Smooth muscle cell (in vitro differentiated cells): Measurements from ENCODE around the gene WDR76. TPM values are rescaled to one million over a fixed set of nuclear protein-coding genes. Genes with fewer than 3 reads are reported as not detected.

Experiments
- DNase-seq: peaks from one replicate; lab custom pipeline; 2025; ENCODE audit not compliant: unreplicated experiment; lab: John Stamatoyannopoulos, UW
- H2AFZ ChIP-seq: fragments of 200-600 bp; sonication (generic); 2 replicates; pipeline ENCODE4 v1.6.0; 2016; ENCODE audit warnings: antibody characterized with exemption, low read depth, mild to moderate bottlenecking
- H3F3A ChIP-seq: fragments of 200-600 bp; sonication (generic); 2 replicates; pipeline ENCODE4 v1.6.0; 2017; ENCODE audit warnings: antibody characterized with exemption, low read depth
- H3K27ac ChIP-seq: fragments of 200-600 bp; sonication (generic); 2 replicates; pipeline ENCODE4 v1.5.1; 2016; ENCODE audit warnings: low read depth, mild to moderate bottlenecking
- H3K27me3 ChIP-seq: fragments of 200-600 bp; sonication (generic); 2 replicates; pipeline ENCODE4 v1.6.1; 2016; ENCODE audit warnings: low read depth, mild to moderate bottlenecking
- H3K36me3 ChIP-seq: fragments of 200-600 bp; sonication (generic); 2 replicates; pipeline ENCODE4 v1.5.1; 2016; ENCODE audit warnings: low read depth
- H3K4me1 ChIP-seq: fragments of 200-600 bp; sonication (generic); 2 replicates; pipeline ENCODE4 v1.5.1; 2016; ENCODE audit warnings: low read depth
- H3K4me2 ChIP-seq: fragments of 200-600 bp; sonication (generic); 2 replicates; pipeline ENCODE4 v1.6.0; 2016; ENCODE audit warnings: mild to moderate bottlenecking
- H3K4me3 ChIP-seq: fragments of 200-600 bp; sonication (generic); 2 replicates; pipeline ENCODE4 v1.5.1; 2016; ENCODE audit warnings: mild to moderate bottlenecking
- H3K79me2 ChIP-seq: fragments of 200-600 bp; sonication (generic); 2 replicates; pipeline ENCODE4 v1.6.0; 2016; ENCODE audit warnings: low read depth, mild to moderate bottlenecking
- H3K9ac ChIP-seq: fragments of 200-600 bp; sonication (generic); 2 replicates; pipeline ENCODE4 v1.6.0; 2016; ENCODE audit warnings: low read depth
- H3K9me3 ChIP-seq: fragments of 200-600 bp; sonication (generic); replicated peaks from 2 replicates; pipeline ENCODE4 v1.5.1; 2016; ENCODE audit warnings: low read depth
- H4K20me1 ChIP-seq: fragments of 200-600 bp; sonication (generic); 2 replicates; pipeline ENCODE4 v1.6.0; 2016; ENCODE audit warnings: low read depth
- CTCF ChIP-seq: fragments of 200-600 bp; sonication (generic); IDR thresholded peaks from 2 replicates; pipeline ENCODE4 v1.5.1; 2017; ENCODE audit warnings: borderline replicate concordance, mild to moderate bottlenecking, antibody characterized with exemption; ENCODE audit not compliant: insufficient read depth, poor library complexity, severe bottlenecking
- WGBS: methylation state at CpG from one replicate; pipeline ENCODE4 v1.1.7; 2016; ENCODE audit warnings: low lambda C conversion rate; 5-methylcytosine and 5-hydroxymethylcytosine counted together
- polyA plus RNA-seq: library from polyadenylated mRNA; unstranded; fragments of >200 nt; fragmentation: Nextera tagmentation; extraction: Ambion mirVana; gene quantifications from 2 replicates; pipeline ENCODE4 v1.2.1, GENCODE V29; 2016
- total RNA-seq: library from RNA; depleted of rRNA; stranded (reverse); fragments of >200 nt; gene quantifications from 2 replicates; pipeline ENCODE4 v1.2.3, GENCODE V29; 2014

WDR76 gene
- total and polyA plus RNA-seq, 2 experiments from 2014 or later, result 3.4 to 9.8 TPM

GRCh38 chr15:43789409-43789808 is 37.4 kb upstream of the WDR76 start:
- Histone ChIP-seq H3K36me3 (no peaks in the 10 kb centered on the region), H3K27ac (no peak overlapping the region), H3K4me3 (no peak overlapping the region), H3F3A (peaks cover 5% of the 10 kb centered on the region), H2AFZ (no peak overlapping the region), H3K27me3 (no peaks in the 10 kb centered on the region), H3K4me1 (peaks cover 13% of the 10 kb centered on the region), H3K79me2 (peaks cover 23% of the 10 kb centered on the region), H3K4me2 (no peak overlapping the region), H3K9ac (no peak overlapping the region), H3K9me3 (no peaks in the 10 kb centered on the region), H4K20me1 (peaks cover 19% of the 10 kb centered on the region)
- DNase-seq, result no peak
- TF ChIP-seq CTCF, result no peak
- WGBS, result 94% methylated on average over 3 of the region's 3 CpGs

DNA sequence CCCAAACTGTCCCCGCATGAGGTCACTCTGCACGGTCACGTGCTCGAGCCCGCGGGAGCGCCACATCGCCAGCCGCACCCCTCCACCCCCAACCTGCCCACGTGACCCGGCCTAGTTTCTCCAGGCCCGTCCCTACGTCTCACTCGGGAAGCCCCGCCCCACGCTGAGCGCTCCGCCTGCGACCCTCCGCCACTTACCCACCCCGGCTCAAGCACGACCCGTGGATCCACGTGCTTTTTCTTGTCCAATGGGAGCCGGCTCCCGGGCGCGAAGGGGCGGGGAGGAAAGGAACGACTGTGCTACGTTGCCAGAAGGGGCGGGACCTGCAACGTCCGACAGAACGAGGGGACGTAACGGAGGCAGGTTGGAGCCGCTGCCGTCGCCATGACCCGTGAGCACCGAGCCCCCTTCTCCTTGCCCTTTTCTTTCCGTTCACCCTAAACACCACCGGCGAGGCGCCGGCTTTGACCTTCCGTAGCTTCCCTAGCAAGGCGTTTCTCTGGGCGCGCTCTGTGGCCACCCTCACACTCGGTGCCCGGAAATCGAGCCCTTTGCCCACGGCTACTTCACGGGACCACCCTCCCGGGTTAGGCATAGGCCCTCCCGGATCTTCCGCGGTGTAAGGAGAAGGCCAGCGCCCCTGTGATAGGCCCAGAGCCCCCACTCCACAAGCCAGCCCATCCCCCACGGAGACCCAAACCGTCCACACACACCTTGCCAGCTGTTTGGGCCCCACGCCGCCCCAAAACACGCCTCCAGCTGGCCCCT is 34.6 kb upstream of the WDR76 start, which contains the start of gene SERF2:
TSS of gene SERF2 (plus strand) at position 328 of the 768 bp plus-strand sequence. CDS start at position 385, 57 bp downstream.
- H3K9ac ChIP-seq, result peak within 1 kb of the TSS; percentile 100
- TF ChIP-seq CTCF, result no peak
- no peaks in the 10 kb centered on the region for H3K36me3 ChIP-seq
- H3K27ac ChIP-seq, result peak within 1 kb of the TSS; percentile 97
- DNase-seq, result peak; percentile 99
- WGBS, result under 1% methylated on average over 59 of the region's 66 CpGs
- peak within 1 kb of the TSS; percentile 77 for H3K4me3 ChIP-seq
- peak within 1 kb of the TSS; percentile 83 for H2AFZ ChIP-seq
- no peaks in the 10 kb centered on the region for H3K27me3 ChIP-seq
- H4K20me1 ChIP-seq, result peaks cover 46% of the 10 kb centered on the region
- peaks cover 24% of the 10 kb centered on the region for H3K4me1 ChIP-seq
- no peaks in the 10 kb centered on the region for H3K9me3 ChIP-seq
- peak within 1 kb of the TSS; percentile 98 for H3K4me2 ChIP-seq
- H3F3A ChIP-seq, result peaks cover 25% of the 10 kb centered on the region
- peaks cover 38% of the 10 kb centered on the region for H3K79me2 ChIP-seq

GRCh38 chr15:43792761-43793476 is 33.9 kb upstream of the WDR76 start:
- peaks cover 38% of the 10 kb centered on the region for H3K79me2 ChIP-seq
- 4% methylated on average over 33 of the region's 33 CpGs for WGBS
- no peak overlapping the region for H2AFZ ChIP-seq
- H3K9ac ChIP-seq, result peak overlapping the region; percentile 100
- TF ChIP-seq CTCF, result no peak
- no peak for DNase-seq
- peak overlapping the region; percentile 77 for H3K4me3 ChIP-seq
- H3K27ac ChIP-seq, result peak overlapping the region; percentile 97
- H3K4me2 ChIP-seq, result peak overlapping the region; percentile 98
- H3K4me1 ChIP-seq, result peaks cover 24% of the 10 kb centered on the region
- H3F3A ChIP-seq, result peaks cover 30% of the 10 kb centered on the region
- H4K20me1 ChIP-seq, result peaks cover 54% of the 10 kb centered on the region
- no peaks in the 10 kb centered on the region for H3K36me3 ChIP-seq
- H3K27me3 ChIP-seq, result no peaks in the 10 kb centered on the region
- no peaks in the 10 kb centered on the region for H3K9me3 ChIP-seq
